Immature natural killer cell (primary cell): ENCODE data around the gene NDUFA7. TPM values are rescaled to one million over a fixed set of nuclear protein-coding genes. Genes with fewer than 3 reads are reported as not detected.

ENCODE experiments used
- DNase-seq, 3 donors: peaks; one replicate each; pipeline ENCODE4 v3.0.0; 2022; ENCODE audit warnings: mixed read lengths in 1 of 3
- H3K27ac Mint-ChIP-seq, 6 donors: one replicate each; pipeline ENCODE4 v1.8.0; 2020; ENCODE audit warnings: mixed read lengths in 6 of 6, mild to moderate bottlenecking in 5 of 6, inconsistent platforms in 4 of 6, moderate library complexity in 3 of 6
- H3K27me3 Mint-ChIP-seq, 3 donors: one replicate each; pipeline ENCODE4 v1.8.0; 2020 to 2021; ENCODE audit warnings: low read depth in 3 of 3, mild to moderate bottlenecking in 3 of 3, mixed read lengths in 3 of 3, moderate library complexity in 3 of 3, inconsistent platforms in 1 of 3
- H3K36me3 Mint-ChIP-seq, 3 donors: one replicate each; pipeline ENCODE4 v1.8.0; 2020; ENCODE audit warnings: mixed read lengths in 3 of 3, inconsistent platforms in 2 of 3, mild to moderate bottlenecking in 2 of 3
- H3K4me1 Mint-ChIP-seq, 2 donors: one replicate each; pipeline ENCODE4 v1.8.0; 2020; ENCODE audit warnings: inconsistent platforms in 2 of 2, mild to moderate bottlenecking in 2 of 2, mixed read lengths in 2 of 2, moderate library complexity in 1 of 2
- H3K4me3 Mint-ChIP-seq, 5 donors: one replicate each; pipeline ENCODE4 v1.8.0; 2020; ENCODE audit warnings: mild to moderate bottlenecking in 5 of 5, mixed read lengths in 5 of 5, inconsistent platforms in 3 of 5, moderate library complexity in 3 of 5
- H3K9me3 Mint-ChIP-seq, 6 donors: one replicate each; pipeline ENCODE4 v1.8.0; 2020; ENCODE audit warnings: mild to moderate bottlenecking in 6 of 6, mixed read lengths in 6 of 6, inconsistent platforms in 4 of 6, moderate library complexity in 3 of 6
- polyA plus RNA-seq, 3 donors: library from polyadenylated mRNA; unstranded; fragments of 300-500 nt; fragmentation: Illumina TruSeq; gene quantifications; one replicate each; pipeline ENCODE4 v1.2.3, GENCODE V29; 2021

Gene NDUFA7
- 100 to 1,000 TPM in 2 of 3 donors, 10 to 100 TPM in 1; 95.2 to 173 (median 132) TPM for polyA plus RNA-seq

DNA sequence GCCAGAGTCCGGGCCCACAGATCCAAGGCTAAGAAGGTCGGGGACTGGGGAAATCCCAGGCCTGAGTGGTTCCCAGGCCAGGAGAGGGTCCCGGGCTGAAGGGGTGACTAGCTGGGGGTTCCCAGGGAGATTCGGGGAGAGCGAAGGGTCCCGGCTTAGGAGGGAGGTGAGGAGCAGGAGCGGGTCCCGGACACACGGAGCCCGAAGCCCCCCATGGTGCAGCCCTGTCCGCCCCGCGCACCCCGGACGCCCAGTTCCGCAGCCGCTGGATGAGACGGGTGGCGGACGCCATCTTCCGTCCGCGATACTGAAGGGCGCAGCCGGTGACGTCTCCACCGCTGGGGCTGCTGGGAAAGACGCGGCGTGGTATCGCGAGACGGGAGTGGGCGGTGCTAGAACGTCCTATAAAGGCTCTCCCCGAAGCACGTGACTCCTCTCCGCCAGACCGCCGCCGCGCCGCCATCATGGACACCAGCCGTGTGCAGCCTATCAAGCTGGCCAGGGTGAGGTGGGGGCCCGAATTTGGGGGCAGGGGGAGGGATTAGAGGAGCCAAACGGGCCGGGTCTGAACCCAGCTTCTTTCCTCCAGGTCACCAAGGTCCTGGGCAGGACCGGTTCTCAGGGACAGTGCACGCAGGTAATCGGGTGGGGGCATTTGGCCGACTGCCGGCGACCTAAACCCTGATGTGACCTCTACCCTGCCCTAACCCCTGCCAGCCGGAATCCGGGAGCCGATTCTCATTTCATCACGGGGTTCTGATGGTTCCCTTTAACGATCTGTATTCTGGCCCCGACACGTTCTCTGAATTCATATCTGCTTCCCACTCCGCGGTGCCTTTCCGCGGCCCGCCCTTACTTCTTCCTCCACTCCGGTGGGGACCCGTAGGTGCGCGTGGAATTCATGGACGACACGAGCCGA lies at the start of gene NDUFA7, which contains the start of gene RPS28:
NDUFA7 (minus strand) TSS at position 309 of the 919 bp plus-strand sequence; CDS start at position 292, 17 bp downstream.
RPS28 (plus strand) TSS at position 430 of the 919 bp plus-strand sequence; CDS start at position 465, 35 bp downstream.
- Mint-ChIP-seq H3K4me3 (peak within 1 kb of the TSS; percentile 92 to 99 (median 97)), H3K9me3 (no peaks in the 10 kb centered on the region), H3K4me1 (peaks cover 35 to 37% of the 10 kb centered on the region in 2 donors), H3K27ac (peak within 1 kb of the TSS; percentile 98 to 99 (median 98)), H3K36me3 (no peaks in the 10 kb centered on the region), H3K27me3 (peaks cover 3 to 7% (median 4%) of the 10 kb centered on the region in 3 donors)
- DNase-seq: peak; percentile 97

DNA sequence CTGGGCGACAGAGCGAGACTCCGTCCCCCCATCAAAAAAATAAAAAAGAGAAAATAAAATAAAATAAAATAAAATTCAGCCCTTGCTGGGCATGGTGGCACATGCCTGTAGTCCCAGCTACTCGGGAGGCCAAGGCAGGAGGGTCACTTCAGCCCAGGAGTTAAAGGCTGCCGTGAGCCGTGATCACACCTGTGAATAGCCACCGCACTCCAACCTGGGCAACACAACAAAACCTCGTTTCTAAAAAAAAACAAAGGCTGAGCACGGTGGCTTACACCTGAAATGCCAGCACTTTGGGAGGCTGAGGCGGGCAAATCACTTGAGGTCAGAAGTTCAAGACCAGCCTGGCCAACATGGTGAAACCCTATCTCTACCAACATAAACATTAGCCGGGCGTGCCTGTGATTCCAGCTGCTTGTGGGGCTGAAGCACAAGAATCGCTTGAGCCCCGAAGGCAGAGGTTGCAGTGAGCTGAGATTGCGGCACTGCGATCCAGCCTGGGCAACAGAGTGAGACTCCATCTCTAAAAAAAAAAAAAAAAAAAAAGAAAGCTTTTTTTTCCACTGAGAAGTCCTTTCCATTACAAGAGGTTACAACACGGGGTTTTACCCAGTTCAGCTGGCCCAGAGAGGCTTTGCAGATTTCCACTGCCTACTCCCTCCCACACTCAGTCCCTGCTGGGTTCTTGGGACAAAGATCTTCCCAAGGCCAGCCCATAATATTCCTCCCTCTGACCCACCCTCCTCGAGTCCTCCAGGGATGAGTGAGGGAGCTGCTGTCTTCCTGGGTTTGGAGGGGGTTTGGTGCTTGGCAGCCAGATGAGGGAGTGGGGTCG lies 49.2 kb upstream of the NDUFA7 start:
- Mint-ChIP-seq H3K36me3 (no peaks in the 10 kb centered on the region), H3K27ac (no peak overlapping the region), H3K9me3 (no peaks in the 10 kb centered on the region), H3K4me1 (no peaks in the 10 kb centered on the region), H3K4me3 (no peak overlapping the region), H3K27me3 (peaks cover 3 to 10% (median 3%) of the 10 kb centered on the region in 3 donors)
- DNase-seq: no peak

DNA sequence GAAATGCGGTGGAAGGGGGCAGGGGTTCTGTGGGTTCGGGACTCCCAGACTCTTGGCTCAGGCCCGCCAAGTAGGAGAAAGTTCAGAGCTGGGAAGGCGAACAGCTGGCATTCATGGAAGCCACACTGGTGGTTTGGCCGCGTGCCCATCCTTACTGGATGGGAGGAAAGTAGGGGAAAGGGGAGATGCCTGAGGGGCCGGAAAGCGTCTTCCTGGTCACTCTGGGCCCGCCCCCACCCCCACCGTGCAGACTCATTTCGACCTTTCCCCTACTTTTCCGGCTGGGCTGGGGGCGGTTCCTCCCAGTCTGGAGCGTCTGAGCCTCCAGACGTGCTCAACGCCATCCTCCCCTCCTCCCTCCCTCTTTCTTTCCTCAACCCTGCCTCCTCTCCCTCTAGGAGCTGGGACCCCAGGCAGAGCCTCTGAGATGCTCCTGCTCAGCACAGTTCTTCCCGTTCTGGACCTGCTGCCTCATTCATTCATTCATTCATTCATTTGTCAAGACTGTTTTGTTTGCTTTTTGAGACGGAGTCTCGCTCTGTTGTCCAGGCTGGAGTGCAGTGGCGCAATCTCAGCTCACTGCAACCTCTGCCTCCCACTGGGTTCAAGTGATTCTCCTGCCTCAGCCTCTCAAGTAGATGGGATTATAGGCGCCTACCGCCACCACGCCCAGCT lies 46.3 kb upstream of the NDUFA7 start:
- no peak for DNase-seq
- Mint-ChIP-seq H3K27me3 (peaks cover 4 to 13% (median 8%) of the 10 kb centered on the region in 3 donors), H3K4me3 (no peak overlapping the region), H3K4me1 (peaks cover 7% of the 10 kb centered on the region in 2 donors), H3K27ac (no peak overlapping the region), H3K9me3 (no peaks in the 10 kb centered on the region), H3K36me3 (no peaks in the 10 kb centered on the region)

DNA sequence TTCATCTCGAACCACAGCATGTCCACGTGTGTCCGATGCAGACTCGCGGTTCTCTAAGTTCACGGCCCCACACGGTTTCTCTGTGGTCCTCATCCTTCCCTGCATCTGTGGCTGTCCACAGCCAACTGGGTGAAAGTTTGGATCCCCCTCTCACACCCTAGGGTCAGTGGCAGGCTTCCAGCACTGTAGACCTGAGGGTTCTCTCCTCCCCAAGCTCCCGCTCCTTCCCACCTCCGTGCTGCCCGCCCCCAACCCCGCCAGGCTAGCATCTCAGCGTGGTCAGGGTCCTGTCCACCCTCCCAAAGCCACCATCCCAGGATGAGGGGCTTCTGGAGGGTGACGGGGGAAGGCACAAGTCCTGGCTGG lies 45.8 kb upstream of the NDUFA7 start:
- no peak for DNase-seq
- Mint-ChIP-seq H3K27me3 (peaks cover 6 to 15% (median 13%) of the 10 kb centered on the region in 3 donors), H3K27ac (no peak overlapping the region), H3K9me3 (no peaks in the 10 kb centered on the region), H3K4me1 (peaks cover 7% of the 10 kb centered on the region in 2 donors), H3K36me3 (no peaks in the 10 kb centered on the region), H3K4me3 (no peak overlapping the region)

DNA sequence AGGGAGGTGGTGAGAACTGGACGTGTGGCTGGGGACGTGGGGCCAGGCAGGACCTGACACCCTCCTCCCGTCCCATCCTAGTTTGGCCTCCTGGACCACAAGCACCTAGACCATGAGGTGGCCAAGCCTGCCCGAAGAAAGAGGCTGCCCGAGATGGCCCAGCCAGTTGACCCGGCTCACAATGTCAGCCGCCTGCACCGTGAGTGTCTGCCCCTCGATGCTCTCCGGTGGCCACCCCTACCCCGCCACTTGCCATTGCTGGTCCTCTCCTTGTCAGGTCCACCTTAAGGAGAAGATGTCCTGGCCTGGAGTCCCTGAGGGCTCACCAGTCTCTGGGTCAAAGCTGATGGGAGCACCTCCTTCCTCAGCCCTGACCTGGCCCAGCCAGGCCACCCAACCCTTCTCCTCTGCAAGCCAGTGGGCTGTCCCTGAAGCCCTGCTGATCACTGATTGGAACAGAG lies 45.0 kb upstream of the NDUFA7 start:
- no peaks in the 10 kb centered on the region for H3K9me3 Mint-ChIP-seq
- no peak overlapping the region for H3K4me3 Mint-ChIP-seq
- H3K27me3 Mint-ChIP-seq: peaks cover 6 to 15% (median 15%) of the 10 kb centered on the region in 3 donors
- no peak for DNase-seq
- H3K27ac Mint-ChIP-seq: no peak overlapping the region
- H3K36me3 Mint-ChIP-seq: no peaks in the 10 kb centered on the region
- peaks cover 7% of the 10 kb centered on the region in 2 donors for H3K4me1 Mint-ChIP-seq

DNA sequence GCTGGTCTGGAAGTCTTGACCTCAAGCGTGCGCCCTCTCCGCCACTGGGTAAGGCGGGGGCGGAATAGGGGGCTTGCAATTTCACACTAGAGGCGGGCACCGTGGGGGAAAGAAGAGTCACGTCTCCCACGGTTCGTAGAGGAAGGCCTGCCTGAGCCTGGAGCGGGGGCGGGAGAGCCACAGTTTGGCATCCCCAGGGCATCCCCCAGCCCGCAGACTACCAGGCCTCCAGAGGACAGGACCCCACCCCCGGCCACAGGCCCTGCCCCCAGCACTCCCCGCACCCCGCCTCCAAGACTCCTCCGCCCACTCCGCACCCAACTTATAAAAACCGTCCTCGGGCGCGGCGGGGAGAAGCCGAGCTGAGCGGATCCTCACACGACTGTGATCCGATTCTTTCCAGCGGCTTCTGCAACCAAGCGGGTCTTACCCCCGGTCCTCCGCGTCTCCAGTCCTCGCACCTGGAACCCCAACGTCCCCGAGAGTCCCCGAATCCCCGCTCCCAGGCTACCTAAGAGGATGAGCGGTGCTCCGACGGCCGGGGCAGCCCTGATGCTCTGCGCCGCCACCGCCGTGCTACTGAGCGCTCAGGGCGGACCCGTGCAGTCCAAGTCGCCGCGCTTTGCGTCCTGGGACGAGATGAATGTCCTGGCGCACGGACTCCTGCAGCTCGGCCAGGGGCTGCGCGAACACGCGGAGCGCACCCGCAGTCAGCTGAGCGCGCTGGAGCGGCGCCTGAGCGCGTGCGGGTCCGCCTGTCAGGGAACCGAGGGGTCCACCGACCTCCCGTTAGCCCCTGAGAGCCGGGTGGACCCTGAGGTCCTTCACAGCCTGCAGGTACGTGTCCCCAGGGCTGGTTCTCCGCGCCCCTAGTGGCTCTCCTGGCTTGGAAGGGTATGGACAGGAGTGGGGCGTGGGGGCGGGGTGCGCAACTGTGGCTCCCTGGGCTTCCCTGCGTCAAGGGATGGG lies 42.9 kb upstream of the NDUFA7 start, which contains the start of gene ANGPTL4:
ANGPTL4 (plus strand) TSS at position 353 of the 969 bp plus-strand sequence; CDS start at position 520, 167 bp downstream.
- peaks cover 7% of the 10 kb centered on the region in 2 donors for H3K4me1 Mint-ChIP-seq
- no peaks in the 10 kb centered on the region for H3K36me3 Mint-ChIP-seq
- peak in 1 of 3 donors; percentile 17 for DNase-seq
- peaks cover 10 to 23% (median 15%) of the 10 kb centered on the region in 3 donors for H3K27me3 Mint-ChIP-seq
- H3K9me3 Mint-ChIP-seq: no peaks in the 10 kb centered on the region
- H3K4me3 Mint-ChIP-seq: peak within 1 kb of the TSS; percentile 66 to 92 (median 83)
- peak within 1 kb of the TSS in 4 of 6 donors; percentile 11 to 81 (median 38) for H3K27ac Mint-ChIP-seq

DNA sequence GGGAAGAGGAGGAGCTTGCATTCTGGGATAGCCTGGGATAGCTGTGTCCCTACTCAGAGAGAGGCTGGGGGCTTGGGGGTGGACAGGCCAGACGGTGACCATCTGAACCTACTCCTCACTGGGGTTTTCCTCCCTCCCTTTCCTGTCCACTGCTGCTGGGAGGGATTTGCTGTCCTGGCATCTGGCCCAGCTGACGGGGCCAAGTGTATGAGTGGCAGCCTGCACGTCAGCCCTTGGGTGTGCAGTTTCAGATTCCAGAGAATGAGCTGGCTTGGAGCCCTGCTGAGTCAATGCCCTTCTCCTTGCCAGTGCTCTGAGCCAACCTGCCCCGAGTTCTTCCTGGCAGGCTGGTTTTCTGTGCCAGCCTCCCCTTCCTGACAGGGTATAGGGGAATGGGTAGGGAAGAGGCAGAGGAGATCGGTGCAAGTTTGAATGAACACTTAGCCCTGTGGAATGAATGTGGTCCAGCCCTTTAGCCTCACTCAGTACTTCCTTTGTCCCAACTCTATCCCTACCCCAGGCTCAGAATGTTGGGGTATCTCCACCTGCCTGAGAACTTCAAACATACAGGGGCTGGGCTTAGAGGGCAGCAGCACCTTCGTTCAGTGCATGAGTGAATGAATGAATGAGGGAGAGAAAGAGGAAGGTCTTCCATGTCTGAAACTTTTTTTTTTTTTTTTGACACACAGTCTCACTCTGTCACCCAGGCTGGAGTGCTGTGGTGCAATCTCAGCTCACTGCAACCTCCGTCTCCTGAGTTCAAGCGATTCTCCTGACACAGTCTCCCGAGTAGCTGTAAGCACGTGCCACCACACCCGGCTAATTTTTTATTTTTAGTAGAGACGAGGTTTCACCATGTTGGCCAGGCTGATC lies 41.0 kb upstream of the NDUFA7 start:
- Mint-ChIP-seq H3K9me3 (no peaks in the 10 kb centered on the region), H3K27me3 (peaks cover 10 to 22% (median 11%) of the 10 kb centered on the region in 3 donors), H3K4me1 (peaks cover 7% of the 10 kb centered on the region in 2 donors), H3K27ac (no peak overlapping the region), H3K4me3 (peak overlapping the region in 1 of 5 donors; percentile 63), H3K36me3 (no peaks in the 10 kb centered on the region)
- no peak for DNase-seq

DNA sequence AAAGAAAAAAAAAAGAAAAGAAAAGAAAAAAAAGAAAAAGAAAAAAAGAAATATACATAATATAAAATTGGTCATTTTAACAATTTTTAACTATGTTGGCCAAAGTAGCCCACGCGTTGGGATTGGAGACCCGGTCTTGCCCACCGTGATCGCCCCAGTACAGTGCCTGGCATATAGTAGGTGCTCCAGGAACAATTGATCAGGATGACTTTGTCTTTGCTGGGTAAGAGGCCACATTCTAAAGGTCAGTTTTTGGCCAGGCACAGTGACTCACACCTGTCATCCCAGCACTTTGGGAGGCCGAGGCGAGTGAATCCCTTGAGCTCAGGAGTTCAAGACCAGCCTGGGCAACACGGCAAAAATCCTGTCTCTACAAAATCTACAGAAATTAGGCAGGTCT lies 39.0 kb upstream of the NDUFA7 start:
- Mint-ChIP-seq H3K27ac (no peak overlapping the region), H3K9me3 (no peaks in the 10 kb centered on the region), H3K36me3 (no peaks in the 10 kb centered on the region), H3K4me3 (no peak overlapping the region), H3K27me3 (peaks cover 4 to 22% (median 6%) of the 10 kb centered on the region in 3 donors), H3K4me1 (peaks cover 7 to 12% of the 10 kb centered on the region in 2 donors)
- no peak for DNase-seq

DNA sequence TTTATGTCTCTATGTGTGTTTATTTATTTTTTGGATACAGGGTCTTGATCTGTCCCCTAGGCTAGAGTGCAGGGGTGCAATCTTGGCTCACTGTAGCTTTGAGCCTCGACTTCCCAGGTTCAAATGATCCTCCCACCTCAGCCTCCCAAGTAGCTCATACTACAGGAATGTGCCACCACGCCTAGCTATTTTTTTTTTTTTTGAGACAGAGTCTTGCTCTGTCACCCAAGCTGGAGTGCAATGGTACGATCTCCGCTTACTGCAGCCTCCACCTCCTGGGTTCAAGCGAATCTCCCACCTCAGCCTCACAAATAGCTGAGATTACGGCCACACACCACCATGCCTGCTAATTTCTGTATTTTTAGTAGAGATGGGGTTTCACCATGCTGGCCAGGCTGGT lies 37.8 kb upstream of the NDUFA7 start:
- no peak overlapping the region for H3K4me3 Mint-ChIP-seq
- DNase-seq: no peak
- H3K27me3 Mint-ChIP-seq: peaks cover 5 to 21% (median 7%) of the 10 kb centered on the region in 3 donors
- H3K27ac Mint-ChIP-seq: no peak overlapping the region
- H3K9me3 Mint-ChIP-seq: no peaks in the 10 kb centered on the region
- H3K4me1 Mint-ChIP-seq: peaks cover 5 to 12% of the 10 kb centered on the region in 2 donors
- no peaks in the 10 kb centered on the region for H3K36me3 Mint-ChIP-seq

DNA sequence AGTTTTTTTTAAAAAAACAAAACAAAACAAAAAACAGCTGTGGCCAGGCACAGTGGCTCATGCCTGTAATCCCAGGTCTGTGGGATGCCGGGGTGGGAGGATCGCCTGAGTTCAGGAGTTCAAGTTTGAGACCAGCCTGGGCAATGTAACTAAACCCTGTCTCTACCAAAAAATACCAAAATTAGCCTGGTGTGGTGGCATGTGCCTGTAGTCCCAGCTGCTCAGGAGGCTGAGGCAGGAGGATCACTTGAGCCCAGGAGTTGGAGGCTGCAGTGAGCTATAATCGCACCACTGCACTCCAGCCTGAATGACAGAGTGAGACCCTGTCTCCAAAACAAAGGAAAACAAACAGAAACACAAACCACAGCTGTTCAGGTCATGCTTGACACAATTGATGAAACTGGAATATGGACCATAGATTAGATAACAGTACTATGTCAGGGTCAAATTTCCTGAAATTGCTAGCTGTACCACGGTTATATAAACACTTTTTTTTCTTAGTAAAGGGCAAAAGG lies 35.9 kb upstream of the NDUFA7 start:
- H3K4me3 Mint-ChIP-seq: no peak overlapping the region
- no peak overlapping the region for H3K27ac Mint-ChIP-seq
- H3K4me1 Mint-ChIP-seq: peaks cover 2 to 5% of the 10 kb centered on the region in 2 donors

DNA sequence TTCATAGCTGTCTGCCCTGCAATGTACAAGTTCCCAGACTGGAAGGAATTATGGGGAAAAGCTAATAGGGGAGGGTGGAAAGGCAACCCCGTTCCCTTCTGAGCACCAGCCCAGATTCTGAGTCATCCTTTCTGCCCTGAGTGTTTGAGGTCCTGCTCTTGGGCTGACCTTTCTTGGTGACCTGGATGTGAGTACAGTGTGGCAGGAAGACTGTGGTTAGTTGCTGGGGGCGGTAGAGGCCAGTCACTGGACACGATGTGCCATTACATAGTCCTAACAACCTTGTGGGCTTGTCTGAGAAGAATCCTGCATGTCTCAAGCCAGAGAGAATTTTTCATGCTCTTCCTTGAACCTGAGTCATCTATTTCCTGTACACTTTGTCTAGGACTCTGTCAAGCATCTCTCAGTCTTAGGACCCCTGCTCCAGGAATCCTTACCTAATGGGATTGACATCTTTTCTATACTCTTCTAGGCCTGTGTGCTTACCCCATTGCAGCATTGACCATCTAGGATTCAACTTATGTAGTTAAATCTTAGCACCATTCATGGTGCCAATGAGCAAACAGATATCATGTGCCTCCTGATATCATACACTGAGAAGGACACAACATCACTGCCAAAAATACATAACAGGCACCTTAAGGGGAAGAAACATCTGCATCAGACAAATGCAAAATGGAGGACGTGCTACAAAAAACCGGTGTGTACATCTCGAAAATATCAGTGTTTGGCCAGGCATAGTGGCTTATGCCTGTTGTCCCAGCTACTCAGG lies 34.6 kb upstream of the NDUFA7 start:
- no peak overlapping the region for H3K4me3 Mint-ChIP-seq
- H3K36me3 Mint-ChIP-seq: no peaks in the 10 kb centered on the region
- peaks cover 6 to 19% (median 9%) of the 10 kb centered on the region in 3 donors for H3K27me3 Mint-ChIP-seq
- H3K27ac Mint-ChIP-seq: no peak overlapping the region
- no peaks in the 10 kb centered on the region for H3K9me3 Mint-ChIP-seq
- H3K4me1 Mint-ChIP-seq: peaks cover 2 to 5% of the 10 kb centered on the region in 2 donors
- DNase-seq: no peak

More for the DNA sequence above, 35.9 kb upstream of the NDUFA7 start:
- no peak for DNase-seq
- Mint-ChIP-seq H3K9me3 (no peaks in the 10 kb centered on the region), H3K27me3 (peaks cover 6 to 18% (median 7%) of the 10 kb centered on the region in 3 donors), H3K36me3 (no peaks in the 10 kb centered on the region)
